B cell (primary cell): ENCODE data around the gene FRS3. TPM values are rescaled to one million over a fixed set of nuclear protein-coding genes. Genes with fewer than 3 reads are reported as not detected.

Experiments
- ATAC-seq: fragments of 200-7000 bp; cut with Tn5 transposase; one replicate; pipeline ENCODE4 v1.10.0; 2021; ENCODE audit warnings: low read depth, mild to moderate bottlenecking, moderate number of reproducible peaks, moderate library complexity
- CTCF ChIA-PET: fragments of 350-600 bp; sonication (Branson Sonifier 250); formaldehyde crosslinking; loops from one replicate; lab custom pipeline; 2021; ENCODE audit warnings: antibody characterized with exemption, inconsistent platforms; lab: Charles Lee
- POLR2A ChIA-PET: fragments of 350-600 bp; sonication (Branson Sonifier 250); formaldehyde crosslinking; loops from one replicate; lab custom pipeline; 2021; ENCODE audit warnings: antibody characterized with exemption; lab: Charles Lee
- DNase-seq: peaks from one replicate; pipeline ENCODE4 v3.0.0; 2013
- H2AFZ ChIP-seq: 2 replicates; pipeline ENCODE4 v1.6.1; 2012; ENCODE audit warnings: mild to moderate bottlenecking, low read depth, low read length; ENCODE audit not compliant: insufficient read depth, poor library complexity, severe bottlenecking
- H3K27ac ChIP-seq, 2 donors: 1 replicate in 1 of 2; 2 replicates in 1 of 2; pipeline ENCODE4 v1.5.1; 2012 to 2013; ENCODE audit warnings: low read length in 2 of 2, mild to moderate bottlenecking in 2 of 2, moderate library complexity in 1 of 2
- H3K27me3 ChIP-seq, 4 experiments: fragments of 200-600 bp in 1 of 4; sonication (generic) in 1 of 4; replicated peaks in 1 of 4; 1 replicate in 2 of 4; 2 replicates in 2 of 4; pipeline versions ENCODE4 v1.6.1 to v1.7.0; 2013 to 2016; ENCODE audit warnings: low read length in 3 of 4, mild to moderate bottlenecking in 2 of 4, mixed read lengths in 1 of 4, moderate library complexity in 1 of 4; ENCODE audit not compliant: insufficient read depth in 4 of 4, control insufficient read depth in 3 of 4; ENCODE audit errors: control extremely low read depth in 1 of 4
- H3K36me3 ChIP-seq, 2 experiments: replicated peaks in 1 of 2; 1 replicate in 1 of 2; 2 replicates in 1 of 2; pipeline versions ENCODE4 v1.6.1 to v1.7.1; 2013; ENCODE audit warnings: low read length in 1 of 2; ENCODE audit not compliant: insufficient read depth in 2 of 2, control insufficient read depth in 1 of 2; ENCODE audit errors: control extremely low read depth in 1 of 2, extremely low read depth in 1 of 2
- H3K4me1 ChIP-seq, 2 donors: fragments of 200-600 bp in 1 of 2; sonication (generic) in 1 of 2; 1 replicate in 1 of 2; 2 replicates in 1 of 2; pipeline versions ENCODE4 v1.5.1 to v1.6.1; 2013 to 2017; ENCODE audit warnings: low read length in 2 of 2; ENCODE audit not compliant: control insufficient read depth in 2 of 2, insufficient read depth in 2 of 2
- H3K4me2 ChIP-seq: replicated peaks from 2 replicates; pipeline ENCODE3; 2012; ENCODE audit warnings: mild to moderate bottlenecking, low read depth, low read length; ENCODE audit not compliant: poor library complexity, severe bottlenecking
- H3K4me3 ChIP-seq, 5 experiments: fragments of 200-600 bp in 1 of 5; sonication (generic) in 1 of 5; 1 replicate in 3 of 5; 2 replicates in 2 of 5; pipeline versions ENCODE4 v1.5.1 to v1.7.0; 2011 to 2016; ENCODE audit warnings: low read length in 4 of 5, mild to moderate bottlenecking in 4 of 5, low read depth in 2 of 5, control low read depth in 1 of 5, moderate library complexity in 1 of 5; ENCODE audit not compliant: insufficient read depth in 1 of 5; ENCODE audit errors: control extremely low read depth in 1 of 5, extremely low read depth in 1 of 5
- H3K79me2 ChIP-seq: fragments of 200-600 bp; sonication (generic); one replicate; pipeline ENCODE4 v1.6.0; 2016; ENCODE audit warnings: low read length; ENCODE audit not compliant: control insufficient read depth, insufficient read depth
- H3K9ac ChIP-seq: fragments of 200-600 bp; sonication (generic); 2 replicates; pipeline ENCODE4 v1.6.1; 2017; ENCODE audit warnings: mild to moderate bottlenecking, low read length, moderate library complexity
- H3K9me3 ChIP-seq, 3 donors: one replicate each; pipeline versions ENCODE4 v1.6.1 to v1.7.1; 2013; ENCODE audit warnings: low read length in 2 of 3; ENCODE audit not compliant: control insufficient read depth in 2 of 3, insufficient read depth in 1 of 3; ENCODE audit errors: control extremely low read depth in 1 of 3
- H4K20me1 ChIP-seq: 2 replicates; pipeline ENCODE4 v1.6.0; 2012; ENCODE audit warnings: mild to moderate bottlenecking, low read length; ENCODE audit not compliant: insufficient read depth, control insufficient read depth, poor library complexity, severe bottlenecking
- H3K27ac Mint-ChIP-seq: one replicate; pipeline ENCODE4 v1.8.0; 2021; ENCODE audit warnings: mixed read lengths
- H3K27me3 Mint-ChIP-seq: one replicate; pipeline ENCODE4 v1.8.0; 2021; ENCODE audit warnings: mixed read lengths
- H3K4me1 Mint-ChIP-seq: one replicate; pipeline ENCODE4 v1.8.0; 2021; ENCODE audit warnings: mixed read lengths
- H3K4me3 Mint-ChIP-seq: one replicate; pipeline ENCODE4 v1.8.0; 2021; ENCODE audit warnings: mixed read lengths
- H3K9me3 Mint-ChIP-seq: one replicate; pipeline ENCODE4 v1.8.0; 2022; ENCODE audit warnings: mixed read lengths; ENCODE audit not compliant: insufficient read depth
- CTCF ChIP-seq: fragments of 200-600 bp; IDR thresholded peaks from one replicate; pipeline ENCODE4 v1.8.0; 2022; ENCODE audit warnings: antibody characterized with exemption, mild to moderate bottlenecking
- EZH2 ChIP-seq: IDR thresholded peaks from 2 replicates; pipeline ENCODE4 v1.6.1; 2012; ENCODE audit warnings: borderline replicate concordance, low read depth, mild to moderate bottlenecking, moderate library complexity, low read length; ENCODE audit not compliant: insufficient read depth, poor library complexity, severe bottlenecking
- WGBS: methylation state at CpG from one replicate; pipeline ENCODE4 v1.1.5; 2013; ENCODE audit warnings: missing lambda C conversion rate; ENCODE audit not compliant: insufficient coverage; 5-methylcytosine and 5-hydroxymethylcytosine counted together
- intact Hi-C: fragments of 100-400 bp; cut with micrococcal nuclease; formaldehyde crosslinking; loops from one replicate; pipeline ENCODE4 v1.10.0; 2022
- polyA plus RNA-seq: library from polyadenylated mRNA; depleted of rRNA; stranded (reverse); fragments of >200 nt; gene quantifications from 2 replicates; pipeline ENCODE4 v1.2.3, GENCODE V29; 2012
- total RNA-seq, 2 donors: library from RNA; stranded (reverse); fragments of 120-200 nt in 1 of 2; gene quantifications; 1 replicate in 1 of 2; 2 replicates in 1 of 2; pipeline versions ENCODE4 v1.2.3 to v1.2.4, GENCODE V29; 2013 to 2022

Gene FRS3
- total and polyA plus RNA-seq, 2 donors (not counting 1 experiment from before 2014, with no cell fraction given): 9.8 to 12.0 TPM

- ATAC-seq (no peak), DNase-seq (no peak)
- H3K27ac Mint-ChIP-seq: no peak overlapping the region
- Histone ChIP-seq H4K20me1 (no peaks in the 10 kb centered on the region), H3K9ac (no peak overlapping the region), H3K27me3 (no peaks in the 10 kb centered on the region), H3K9me3 (no peaks in the 10 kb centered on the region), H3K4me1 (no peaks in the 10 kb centered on the region), H3K36me3 (no peaks in the 10 kb centered on the region), H3K79me2 (no peaks in the 10 kb centered on the region), H3K4me2 (no peak overlapping the region), H3K4me3 (no peak overlapping the region), H2AFZ (no peak overlapping the region), H3K27ac (no peak overlapping the region)
- POLR2A ChIA-PET: no interaction called here
- no peak overlapping the region for H3K4me3 Mint-ChIP-seq
- no peaks in the 10 kb centered on the region for H3K27me3 Mint-ChIP-seq
- intact Hi-C loops: no loop called here
- CTCF ChIA-PET: interaction anchor here (0.9 kb wide), 1 partner anchor 45 kb away, joined by 5 read pairs; no protein-coding TSS in a partner anchor
- H3K9me3 Mint-ChIP-seq: no peaks in the 10 kb centered on the region
- WGBS: 83% methylated on average over 1 of the region's 2 CpGs
- TF ChIP-seq CTCF (no peak), EZH2 (no peak)
- no peaks in the 10 kb centered on the region for H3K4me1 Mint-ChIP-seq
Measured at GRCh38 chr6:41826343-41827022, 46.8 kb upstream of the FRS3 start.
